Right renal cortex interstitium (tissue), 3 donors: Measurements from ENCODE around the gene ZNF512B. TPM values are rescaled to one million over a fixed set of nuclear protein-coding genes. Genes with fewer than 3 reads are reported as not detected.
A peak's percentile ranks its signal among the peaks of the same experiment; 100 is the strongest.
"Not testable (repeated sequence)": the region's sequence is repeated elsewhere in the genome, so short reads cannot be mapped to it uniquely, and the experiment has no call there.

ENCODE experiments used
- DNase-seq, 3 donors: peaks; one replicate each; pipeline ENCODE4 v3.0.0-alpha.2; 2013; ENCODE audit warnings: low read depth in 3 of 3, low spot score in 2 of 3
- polyA plus RNA-seq, 3 donors: library from polyadenylated mRNA; unstranded; fragments of 120-200 nt; gene quantifications; one replicate each; pipeline ENCODE4 v1.2.1, GENCODE V29; 2013; ENCODE audit not compliant: insufficient read length in 3 of 3

The ZNF512B gene
- polyA plus RNA-seq, 3 donors: 20.9 to 23.3 (median 21.8) TPM

GRCh38 chr20:63978319-63979228, 8.8 kb upstream of the ZNF512B start:
- no peak for DNase-seq

- DNase-seq: no peak
These were observed 8.1 kb upstream of the ZNF512B start for GRCh38 chr20:63977739-63978276.

- DNase-seq: no peak
These were observed 7.4 kb upstream of the ZNF512B start for GRCh38 chr20:63976980-63977738.

GRCh38 chr20:63976511-63976910, 6.8 kb upstream of the ZNF512B start:
- not testable (repeated sequence) for DNase-seq

GRCh38 chr20:63974402-63975200, 4.9 kb upstream of the ZNF512B start:
- no peak for DNase-seq

- DNase-seq: peak in 2 of 3 donors; percentile 74 to 81
These were observed 4.1 kb upstream of the ZNF512B start for GRCh38 chr20:63973636-63974401.

- DNase-seq: no peak
These were observed 3.4 kb upstream of the ZNF512B start for GRCh38 chr20:63973160-63973479.

- no peak for DNase-seq
These were observed 2.8 kb upstream of the ZNF512B start for GRCh38 chr20:63972312-63973159.

- not testable (repeated sequence) for DNase-seq
These were observed 2.2 kb upstream of the ZNF512B start for GRCh38 chr20:63971960-63972311.

GRCh38 chr20:63970714-63971431, 1.1 kb upstream of the ZNF512B start:
- no peak for DNase-seq

GRCh38 chr20:63968928-63969760, 586 bp downstream of the ZNF512B start:
- no peak for DNase-seq

- DNase-seq: no peak
These were observed 1.4 kb downstream of the ZNF512B start for GRCh38 chr20:63968136-63968927.

GRCh38 chr20:63967330-63968135, 2.2 kb downstream of the ZNF512B start:
- DNase-seq: no peak

- no peak for DNase-seq
These were observed 2.8 kb downstream of the ZNF512B start for GRCh38 chr20:63966944-63967322.

GRCh38 chr20:63966172-63966943, 3.4 kb downstream of the ZNF512B start:
- no peak for DNase-seq
